GM19455 (cell line): ENCODE data around the gene GSK3A.

Experiments used
- ATAC-seq: cut with Tn5 transposase; IDR thresholded peaks from one replicate; pipeline ENCODE4 v1.9.1; 2021; ENCODE audit not compliant: unreplicated experiment

GSK3A gene

GRCh38 chr19:42201489-42202289 lies 40.7 kb downstream of the GSK3A start:
- no peak for ATAC-seq

GRCh38 chr19:42200116-42200715 lies 42.2 kb downstream of the GSK3A start:
- no peak for ATAC-seq

GRCh38 chr19:42199440-42200115 lies 42.8 kb downstream of the GSK3A start:
- ATAC-seq: peak; percentile 39

- peak; percentile 64 for ATAC-seq
These were observed 43.5 kb downstream of the GSK3A start for GRCh38 chr19:42198676-42199439.

- no peak for ATAC-seq
These were observed 45.0 kb downstream of the GSK3A start for GRCh38 chr19:42197375-42197817.

GRCh38 chr19:42196011-42197001 lies 46.1 kb downstream of the GSK3A start:
- ATAC-seq: no peak

GRCh38 chr19:42193706-42194105 lies 48.7 kb downstream of the GSK3A start:
- no peak for ATAC-seq

GRCh38 chr19:42193294-42193693 lies 49.1 kb downstream of the GSK3A start:
- ATAC-seq: no peak

- no peak for ATAC-seq
These were observed 50.5 kb downstream of the GSK3A start for GRCh38 chr19:42191855-42192254.

GRCh38 chr19:42191330-42191729 lies 51.1 kb downstream of the GSK3A start:
- no peak for ATAC-seq

- ATAC-seq: no peak
These were observed 53.3 kb downstream of the GSK3A start for GRCh38 chr19:42189133-42189532.

GRCh38 chr19:42188665-42189064 lies 53.7 kb downstream of the GSK3A start:
- ATAC-seq: no peak

- ATAC-seq: no peak
These were observed 57.1 kb downstream of the GSK3A start for GRCh38 chr19:42185277-42185676.

- ATAC-seq: no peak
These were observed 58.0 kb downstream of the GSK3A start for GRCh38 chr19:42184401-42184861.
